IPS-11a (cell line): ENCODE results near the gene MINDY4.

ENCODE experiments used
- H3K4me3 ChIP-seq: one replicate; pipeline ENCODE4 v1.5.1; 2013; ENCODE audit warnings: low read depth, low read length, control low read depth

The MINDY4 gene

GRCh38 chr7:30873656-30874055, 102.4 kb downstream of the MINDY4 start:
- no peak overlapping the region for H3K4me3 ChIP-seq

- H3K4me3 ChIP-seq, result no peak overlapping the region
Observed at GRCh38 chr7:30874656-30875302, 103.6 kb downstream of the MINDY4 start.

- H3K4me3 ChIP-seq, result no peak overlapping the region
Observed at GRCh38 chr7:30877015-30877769, 106.0 kb downstream of the MINDY4 start.

DNA sequence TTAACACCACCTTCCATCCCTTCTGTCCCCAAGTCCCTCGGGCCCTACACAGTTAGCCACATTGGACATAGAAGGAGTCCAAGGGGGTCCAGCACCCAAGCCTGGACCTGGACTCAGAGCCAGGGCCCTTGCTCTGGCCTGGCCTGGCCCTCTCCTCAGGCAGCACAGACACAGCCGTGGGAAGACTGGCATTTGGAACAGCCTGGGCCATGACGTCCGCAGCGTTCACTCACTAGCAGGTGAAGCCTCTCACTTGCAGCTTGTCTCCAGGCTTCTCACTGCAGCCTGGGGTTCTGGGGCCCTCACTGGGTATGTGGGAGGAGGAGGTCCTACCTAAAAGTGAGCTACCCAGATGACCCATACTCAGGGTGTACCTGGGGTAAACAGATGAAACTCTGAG, 106.8 kb downstream of the MINDY4 start:
- H3K4me3 ChIP-seq, result no peak overlapping the region

DNA sequence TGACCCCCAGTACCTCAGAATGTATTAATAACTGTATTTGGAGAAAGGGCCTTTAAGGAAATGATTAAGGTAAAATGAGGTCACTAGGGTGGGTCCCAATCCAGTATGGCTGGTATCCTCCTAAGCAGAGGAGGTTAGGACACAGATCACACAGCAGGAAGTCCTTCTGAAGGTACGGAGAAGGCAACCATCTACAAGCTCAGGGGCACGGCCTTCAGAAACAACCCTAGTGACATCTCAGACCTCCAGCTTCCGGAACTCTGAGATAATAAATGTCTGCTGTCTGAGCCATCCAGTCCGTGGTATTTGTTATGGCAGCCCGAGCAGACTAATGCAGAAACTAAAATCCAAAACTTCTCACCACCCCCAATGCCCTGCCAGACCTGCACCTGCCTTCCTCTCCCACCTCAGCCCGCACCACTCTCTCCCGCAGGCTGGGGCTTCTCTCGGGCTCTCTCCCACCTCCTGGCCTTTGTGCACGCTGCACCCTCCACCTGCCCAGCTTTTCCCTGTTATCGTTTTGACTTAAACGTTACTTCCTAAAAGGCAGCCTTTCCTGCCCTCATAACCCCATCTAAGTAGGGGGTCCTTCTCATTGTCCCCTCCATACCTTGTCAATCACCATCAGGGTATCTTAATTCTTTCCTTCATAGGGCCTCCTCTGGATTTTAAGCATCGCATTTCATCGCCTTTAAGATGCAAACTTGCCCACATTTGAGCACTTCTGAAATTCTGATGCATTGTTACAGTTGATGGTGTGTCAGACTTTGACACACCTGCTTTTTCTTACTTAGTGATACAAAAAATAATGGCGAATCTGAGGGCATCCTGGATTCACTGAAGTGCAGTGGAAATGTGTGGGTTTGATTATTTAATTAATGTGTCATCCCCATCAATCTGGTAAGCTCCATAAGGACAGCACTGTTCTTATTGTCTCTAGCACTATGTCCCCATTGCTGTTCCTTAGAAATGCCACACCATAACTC, 108.2 kb downstream of the MINDY4 start:
- H3K4me3 ChIP-seq, result no peak overlapping the region

DNA sequence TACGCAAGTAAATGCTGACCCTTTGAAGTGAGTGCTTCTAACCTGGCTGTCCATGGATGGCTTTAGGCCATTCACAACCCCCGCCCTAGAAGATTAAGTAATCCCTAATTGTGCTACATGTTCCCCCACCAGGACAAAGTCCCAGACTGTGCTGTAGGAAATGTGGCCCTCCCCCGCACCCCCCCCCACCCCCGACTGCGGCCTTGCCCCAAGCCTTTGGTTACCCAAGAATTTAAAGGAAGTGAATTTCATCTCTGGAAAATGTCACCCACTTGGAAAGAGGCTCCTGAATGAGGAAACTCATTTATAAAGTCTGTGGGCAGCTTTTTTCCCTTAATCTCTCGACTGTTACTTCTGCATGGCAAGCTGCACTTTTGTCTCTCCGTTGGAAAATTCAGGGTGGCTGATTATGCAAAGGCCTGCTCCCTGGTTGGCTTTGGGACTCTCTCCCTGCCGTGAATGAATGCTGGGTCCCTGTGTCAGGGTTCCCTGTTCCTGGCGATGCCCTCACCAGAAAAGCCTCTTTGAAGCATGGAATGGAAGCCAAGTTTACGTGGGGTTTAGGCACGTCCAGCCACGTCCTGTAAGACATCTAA, 109.0 kb downstream of the MINDY4 start:
- H3K4me3 ChIP-seq, result no peak overlapping the region

GRCh38 chr7:30880941-30881340, 109.7 kb downstream of the MINDY4 start:
- H3K4me3 ChIP-seq, result no peak overlapping the region

DNA sequence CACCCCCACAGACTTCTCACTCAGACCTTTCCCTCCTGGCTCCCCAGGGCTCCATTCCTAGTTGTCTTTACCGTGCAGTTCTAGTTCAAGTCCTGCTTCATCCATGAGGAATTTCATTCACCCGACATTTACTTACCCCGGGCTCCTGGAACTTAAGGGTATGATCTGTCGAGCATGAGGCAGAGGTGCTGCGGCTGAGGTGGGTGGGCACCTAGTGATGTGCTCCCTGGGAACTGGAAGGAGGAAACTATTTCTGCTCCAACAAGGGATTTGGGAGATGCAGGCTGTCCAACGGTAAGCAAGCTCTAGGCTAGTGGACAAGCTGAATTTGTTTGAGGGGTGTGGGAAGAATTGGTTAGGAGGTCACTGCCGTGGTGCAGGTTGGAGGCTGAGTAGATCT, 110.2 kb downstream of the MINDY4 start:
- H3K4me3 ChIP-seq, result no peak overlapping the region

DNA sequence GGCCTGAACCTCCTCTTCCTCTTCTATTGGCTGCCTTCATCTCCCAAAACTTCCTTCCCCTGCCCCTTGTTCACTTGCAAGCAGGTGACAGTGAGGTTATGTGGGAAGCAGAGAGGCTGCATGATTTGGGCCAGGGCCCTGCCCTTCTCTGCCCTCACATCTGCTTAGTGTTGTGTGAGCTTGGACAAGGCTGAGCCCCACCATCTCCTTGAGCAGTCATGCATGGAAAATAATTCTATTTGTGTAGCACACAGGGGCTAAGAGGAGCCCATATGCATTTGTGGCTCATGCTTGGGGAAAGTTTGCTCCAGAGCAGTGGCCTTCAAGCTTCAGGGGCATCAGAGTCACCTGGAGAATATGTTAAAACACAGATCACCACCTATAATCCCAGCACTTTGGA, 113.7 kb downstream of the MINDY4 start:
- no peak overlapping the region for H3K4me3 ChIP-seq

- H3K4me3 ChIP-seq, result no peak overlapping the region
Observed at GRCh38 chr7:30886608-30887011, 115.4 kb downstream of the MINDY4 start.

DNA sequence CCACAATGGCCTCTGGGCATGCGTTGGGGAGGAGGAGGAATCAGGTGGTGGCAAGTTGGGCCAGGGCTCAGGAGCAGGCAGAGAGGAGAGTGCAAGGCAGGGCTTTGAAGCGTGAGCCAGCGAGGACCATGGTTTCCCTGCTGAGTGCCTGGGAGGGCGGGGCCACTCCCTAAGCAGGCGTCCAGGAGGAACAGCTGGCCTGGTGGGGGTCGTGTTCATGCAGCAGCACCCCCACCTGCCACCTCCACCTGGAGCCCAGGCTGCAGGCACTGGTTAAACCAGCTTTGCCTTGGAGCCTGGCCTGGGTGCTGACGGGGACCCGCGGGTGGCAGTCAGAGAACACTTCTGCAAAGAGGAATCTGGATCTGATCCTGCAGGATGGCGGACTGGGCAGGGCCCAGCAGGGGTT, 116.3 kb downstream of the MINDY4 start:
- H3K4me3 ChIP-seq, result no peak overlapping the region

GRCh38 chr7:30888747-30889146, 117.5 kb downstream of the MINDY4 start:
- no peak overlapping the region for H3K4me3 ChIP-seq

DNA sequence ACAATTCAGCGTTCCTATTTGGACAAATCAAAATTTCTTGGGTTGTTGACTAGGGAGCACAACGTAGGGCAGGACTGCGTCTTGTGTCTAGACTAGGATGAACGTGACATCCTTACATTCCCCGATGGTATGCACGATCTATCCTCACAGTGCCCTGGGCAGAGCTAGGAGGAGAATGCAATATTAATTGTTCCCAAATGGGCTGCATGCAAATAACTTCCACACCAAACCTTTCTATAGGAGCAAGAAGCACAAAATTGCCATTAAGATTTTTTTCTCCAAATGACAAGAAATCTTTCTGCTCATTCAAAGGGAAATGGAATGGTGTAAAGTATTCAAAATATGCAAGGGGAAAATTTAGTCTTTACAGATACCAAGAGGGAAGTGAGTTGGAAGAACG, 119.0 kb downstream of the MINDY4 start:
- H3K4me3 ChIP-seq, result no peak overlapping the region

- H3K4me3 ChIP-seq, result no peak overlapping the region
Observed at GRCh38 chr7:30893357-30893756, 122.1 kb downstream of the MINDY4 start.

- no peak overlapping the region for H3K4me3 ChIP-seq
Observed at GRCh38 chr7:30894009-30894408, 122.8 kb downstream of the MINDY4 start.

GRCh38 chr7:30894866-30895605, 123.8 kb downstream of the MINDY4 start:
- no peak overlapping the region for H3K4me3 ChIP-seq

DNA sequence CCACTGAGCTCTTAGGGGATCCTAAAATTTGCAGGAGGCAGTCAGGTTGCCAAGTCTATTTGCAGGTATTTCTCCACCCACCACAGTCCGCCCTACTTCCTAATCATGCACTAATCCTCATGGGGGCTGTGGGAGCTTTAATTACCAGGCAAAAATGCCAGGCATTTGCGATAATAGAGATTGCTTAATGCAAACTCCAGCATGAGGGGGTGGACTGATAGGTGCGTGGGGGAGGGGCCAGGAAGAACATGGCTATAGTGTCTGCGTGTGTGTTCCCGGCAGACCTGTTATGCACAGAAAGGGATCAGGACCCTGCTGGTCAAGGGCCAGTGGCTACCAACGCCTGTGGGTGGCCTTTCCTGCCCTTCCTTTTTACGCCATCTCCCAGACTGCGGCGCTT, 124.8 kb downstream of the MINDY4 start:
- H3K4me3 ChIP-seq, result no peak overlapping the region

- H3K4me3 ChIP-seq, result no peak overlapping the region
Observed at GRCh38 chr7:30896783-30897637, 125.8 kb downstream of the MINDY4 start.

DNA sequence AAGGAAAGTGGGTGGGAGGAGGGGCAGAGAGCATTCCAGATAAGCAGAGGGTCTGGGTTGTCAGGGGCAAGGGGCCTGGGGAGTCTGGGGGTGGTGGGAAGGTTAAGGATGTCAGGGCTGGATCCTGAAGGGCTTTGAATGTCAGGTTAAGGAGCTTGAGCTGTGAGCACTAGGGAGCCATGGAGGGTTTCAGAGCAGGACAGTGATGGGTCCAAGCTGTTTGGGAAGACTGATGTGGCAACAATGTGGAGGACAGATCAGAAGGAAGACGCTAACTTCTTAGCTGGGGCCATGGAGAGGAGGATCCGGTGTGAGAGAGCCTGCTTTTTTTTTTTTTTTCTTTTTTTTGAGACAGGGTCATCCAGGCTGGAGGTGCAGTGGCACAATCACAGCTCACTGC, 126.6 kb downstream of the MINDY4 start:
- H3K4me3 ChIP-seq, result no peak overlapping the region
